ENCODE measurements around the gene MPHOSPH8. TPM values are rescaled to one million over a fixed set of nuclear protein-coding genes. Genes with fewer than 3 reads are reported as not detected.

The MPHOSPH8 gene
- total RNA-seq, 1 experiment from 2014 or later, result 29.1 TPM

DNA sequence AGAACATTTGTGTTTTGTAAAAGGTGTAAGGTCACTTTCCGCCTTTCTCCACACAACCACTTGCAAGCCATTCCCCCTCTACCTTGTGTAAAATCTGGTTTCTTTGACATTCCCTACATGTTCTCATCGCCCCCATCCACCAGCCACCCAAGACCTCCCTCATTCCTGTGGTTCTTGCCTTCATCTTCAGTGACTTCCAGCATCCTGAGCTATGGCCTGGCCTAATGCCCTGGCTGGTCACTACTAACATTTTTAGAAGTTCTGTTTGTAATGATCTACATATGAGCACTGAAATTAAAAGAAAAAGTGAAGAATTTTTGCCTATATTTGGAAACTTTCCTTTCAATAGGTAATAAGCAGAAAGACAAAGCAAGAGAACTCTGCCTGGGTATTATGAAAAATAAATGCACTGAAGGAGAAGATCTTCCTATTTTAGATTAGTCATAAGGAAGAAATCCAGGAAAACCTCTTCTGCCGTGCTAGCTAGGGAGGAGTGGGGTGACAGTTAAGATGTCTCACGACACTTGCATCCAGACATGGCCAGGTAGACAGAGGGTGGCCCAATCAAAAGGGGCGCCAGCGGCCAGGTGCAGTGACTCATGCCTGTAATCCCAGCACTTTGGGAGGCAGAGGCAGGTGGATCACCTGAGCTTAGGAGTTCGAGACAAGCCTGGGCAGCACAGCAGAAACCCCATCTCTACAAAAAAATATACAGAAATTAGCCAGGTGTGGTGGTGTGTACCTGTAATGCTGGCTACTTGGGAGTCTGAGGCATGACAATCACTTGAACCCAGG lies 28.1 kb upstream of the MPHOSPH8 start:
- ChIA-PET POLR2A (ENCODE audit: low non-redundant PET) (no interaction called here), CTCF (no interaction called here)
- Histone ChIP-seq H3K27ac (ENCODE audit: low read depth, low read length, poor library complexity, severe bottlenecking) (no peak overlapping the region), H3K9me3 (ENCODE audit: low read depth, low read length, poor library complexity, severe bottlenecking) (no peaks in the 10 kb centered on the region), H3K27me3 (replicated peaks; ENCODE audit: insufficient read depth, low read depth, low read length, poor library complexity) (no peaks in the 10 kb centered on the region), H3K4me1 (ENCODE audit: insufficient read depth, low read length, poor library complexity, severe bottlenecking) (peaks cover 4% of the 10 kb centered on the region), H3K36me3 (ENCODE audit: insufficient read depth, low read length, poor library complexity, severe bottlenecking) (no peaks in the 10 kb centered on the region), H3K4me3 (ENCODE audit: low read depth, low read length, poor library complexity, severe bottlenecking) (no peak overlapping the region)
- no peak for DNase-seq (ENCODE audit: low spot score)
- intact Hi-C loops (cut with micrococcal nuclease; ENCODE audit: unreplicated experiment), result no loop called here
- TSS peak; percentile 6 for BruUV-seq (replicated peaks)
- TF ChIP-seq, protein P1, sequence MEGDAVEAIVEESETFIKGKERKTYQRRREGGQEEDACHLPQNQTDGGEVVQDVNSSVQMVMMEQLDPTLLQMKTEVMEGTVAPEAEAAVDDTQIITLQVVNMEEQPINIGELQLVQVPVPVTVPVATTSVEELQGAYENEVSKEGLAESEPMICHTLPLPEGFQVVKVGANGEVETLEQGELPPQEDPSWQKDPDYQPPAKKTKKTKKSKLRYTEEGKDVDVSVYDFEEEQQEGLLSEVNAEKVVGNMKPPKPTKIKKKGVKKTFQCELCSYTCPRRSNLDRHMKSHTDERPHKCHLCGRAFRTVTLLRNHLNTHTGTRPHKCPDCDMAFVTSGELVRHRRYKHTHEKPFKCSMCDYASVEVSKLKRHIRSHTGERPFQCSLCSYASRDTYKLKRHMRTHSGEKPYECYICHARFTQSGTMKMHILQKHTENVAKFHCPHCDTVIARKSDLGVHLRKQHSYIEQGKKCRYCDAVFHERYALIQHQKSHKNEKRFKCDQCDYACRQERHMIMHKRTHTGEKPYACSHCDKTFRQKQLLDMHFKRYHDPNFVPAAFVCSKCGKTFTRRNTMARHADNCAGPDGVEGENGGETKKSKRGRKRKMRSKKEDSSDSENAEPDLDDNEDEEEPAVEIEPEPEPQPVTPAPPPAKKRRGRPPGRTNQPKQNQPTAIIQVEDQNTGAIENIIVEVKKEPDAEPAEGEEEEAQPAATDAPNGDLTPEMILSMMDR (conservative IDR thresholded peaks at IDR 0.05; ENCODE audit: low read depth, low read length), result no peak
- no peak for TF ChIP-seq EZH2 (IDR thresholded peaks at IDR 0.05; ENCODE audit: borderline replicate concordance, low read depth, low read length, poor library complexity, severe bottlenecking)

DNA sequence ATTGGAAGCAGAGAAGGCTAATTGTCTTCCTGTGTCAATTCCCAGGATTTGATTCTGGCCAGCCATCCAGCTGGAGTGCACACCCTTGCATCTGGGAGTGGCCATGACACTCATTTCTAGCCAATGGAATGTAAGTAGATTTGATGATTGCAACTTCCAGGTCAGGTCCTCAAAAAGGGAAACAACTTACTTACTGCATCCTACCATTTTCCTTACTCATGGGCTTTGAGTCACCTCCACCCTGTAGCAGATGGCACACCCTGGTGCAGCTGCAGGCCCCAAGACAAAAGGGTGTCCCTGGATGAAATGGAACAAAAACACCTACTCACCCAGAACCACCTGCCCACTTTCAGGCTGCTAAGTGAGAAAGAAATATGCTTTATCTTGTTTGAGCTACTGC lies 27.3 kb upstream of the MPHOSPH8 start:
- Histone ChIP-seq H3K4me1 (ENCODE audit: insufficient read depth, low read length, poor library complexity, severe bottlenecking) (peaks cover 4% of the 10 kb centered on the region), H3K9me3 (ENCODE audit: low read depth, low read length, poor library complexity, severe bottlenecking) (no peaks in the 10 kb centered on the region), H3K4me3 (ENCODE audit: low read depth, low read length, poor library complexity, severe bottlenecking) (no peak overlapping the region), H3K36me3 (ENCODE audit: insufficient read depth, low read length, poor library complexity, severe bottlenecking) (no peaks in the 10 kb centered on the region), H3K27ac (ENCODE audit: low read depth, low read length, poor library complexity, severe bottlenecking) (no peak overlapping the region), H3K27me3 (replicated peaks; ENCODE audit: insufficient read depth, low read depth, low read length, poor library complexity) (no peaks in the 10 kb centered on the region)
- intact Hi-C loops (cut with micrococcal nuclease; ENCODE audit: unreplicated experiment), result no loop called here
- no TSS peak for BruUV-seq (replicated peaks)
- no peak for TF ChIP-seq EZH2 (IDR thresholded peaks at IDR 0.05; ENCODE audit: borderline replicate concordance, low read depth, low read length, poor library complexity, severe bottlenecking)
- TF ChIP-seq, protein P1 (conservative IDR thresholded peaks at IDR 0.05; ENCODE audit: low read depth, low read length), result no peak
- CTCF ChIA-PET, result no interaction called here
- POLR2A ChIA-PET (ENCODE audit: low non-redundant PET), result no interaction called here
- no peak for DNase-seq (ENCODE audit: low spot score)

DNA sequence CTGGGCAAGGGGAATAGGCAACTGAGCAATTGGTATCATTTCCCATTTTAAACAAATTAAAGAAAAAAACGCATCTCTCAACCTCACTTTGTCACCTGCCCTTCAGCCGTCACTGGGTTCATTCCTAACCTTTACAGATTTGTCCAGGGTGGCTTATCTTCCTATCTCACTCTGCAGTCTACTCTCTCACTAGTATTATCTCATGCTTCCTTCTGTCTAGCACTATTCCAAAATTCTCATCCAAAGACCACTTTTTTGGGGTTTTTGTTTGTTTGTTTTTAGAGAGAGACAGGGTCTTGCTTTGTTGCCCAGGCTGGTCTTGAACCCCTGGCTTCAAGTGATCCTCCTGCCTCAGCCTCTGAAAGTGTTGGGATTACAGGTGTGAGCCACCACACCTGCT lies 26.7 kb upstream of the MPHOSPH8 start:
- no peaks in the 10 kb centered on the region for H3K27me3 ChIP-seq (replicated peaks; ENCODE audit: insufficient read depth, low read depth, low read length, poor library complexity)
- no peak overlapping the region for H3K27ac ChIP-seq (ENCODE audit: low read depth, low read length, poor library complexity, severe bottlenecking)
- CTCF ChIA-PET, result no interaction called here
- BruUV-seq (replicated peaks), result no TSS peak
- no peak for DNase-seq (ENCODE audit: low spot score)
- POLR2A ChIA-PET (ENCODE audit: low non-redundant PET), result no interaction called here
- TF ChIP-seq EZH2 (IDR thresholded peaks at IDR 0.05; ENCODE audit: borderline replicate concordance, low read depth, low read length, poor library complexity, severe bottlenecking), result no peak
- TF ChIP-seq, protein P1 (conservative IDR thresholded peaks at IDR 0.05; ENCODE audit: low read depth, low read length), result no peak
- peaks cover 4% of the 10 kb centered on the region for H3K4me1 ChIP-seq (ENCODE audit: insufficient read depth, low read length, poor library complexity, severe bottlenecking)
- H3K36me3 ChIP-seq (ENCODE audit: insufficient read depth, low read length, poor library complexity, severe bottlenecking), result no peaks in the 10 kb centered on the region
- no peaks in the 10 kb centered on the region for H3K9me3 ChIP-seq (ENCODE audit: low read depth, low read length, poor library complexity, severe bottlenecking)
- H3K4me3 ChIP-seq (ENCODE audit: low read depth, low read length, poor library complexity, severe bottlenecking), result no peak overlapping the region
- intact Hi-C loops (cut with micrococcal nuclease; ENCODE audit: unreplicated experiment), result no loop called here

Measured in A673 (cell line).